GM19238 (cell line): Measurements from ENCODE around the gene GMCL2.

Experiments
- DNase-seq: peaks from one replicate; pipeline ENCODE4 v3.0.0; 2011; ENCODE audit warnings: low spot score; ENCODE audit not compliant: insufficient read length

Gene GMCL2

GRCh38 chr5:178145965-178146820, 41.0 kb downstream of the GMCL2 start:
- DNase-seq = peak; percentile 71

- no peak for DNase-seq
Measured at GRCh38 chr5:178143901-178144300, 43.3 kb downstream of the GMCL2 start.

- no peak for DNase-seq
Measured at GRCh38 chr5:178143246-178143645, 43.9 kb downstream of the GMCL2 start.

GRCh38 chr5:178142642-178143041, 44.5 kb downstream of the GMCL2 start:
- DNase-seq = no peak

- DNase-seq = no peak
Measured at GRCh38 chr5:178141550-178141949, 45.6 kb downstream of the GMCL2 start.

- no peak for DNase-seq
Measured at GRCh38 chr5:178137991-178138390, 49.2 kb downstream of the GMCL2 start.

GRCh38 chr5:178136990-178137389, 50.2 kb downstream of the GMCL2 start:
- no peak for DNase-seq
